OCI-LY7 (cell line): Measurements from ENCODE around the gene PEAK3. TPM values are rescaled to one million over a fixed set of nuclear protein-coding genes. Genes with fewer than 3 reads are reported as not detected.

Experiments
- BruUV-seq: library from RNA; stranded (reverse); fragments of 400-500 nt; replicated peaks from 2 replicates; lab custom pipeline; 2021; lab: Mats Ljungman, UMichigan
- CTCF ChIA-PET: fragments of 300-600 bp; sonication (Branson Sonifier 250); formaldehyde crosslinking; loops from one replicate; lab custom pipeline; 2022; ENCODE audit warnings: antibody characterized with exemption; ENCODE audit not compliant: unreplicated experiment; lab: Charles Lee
- POLR2A ChIA-PET: fragments of 300-600 bp; sonication (Branson Sonifier 250); formaldehyde crosslinking; loops from one replicate; lab custom pipeline; 2022; ENCODE audit warnings: antibody characterized with exemption; lab: Charles Lee
- DNase-seq: peaks from one replicate; pipeline ENCODE4 v3.0.0-alpha.2; 2015; ENCODE audit warnings: low spot score
- H2AFZ ChIP-seq: fragments of 200-600 bp; sonication (generic), shearing (Covaris generic); 2 replicates; pipeline ENCODE4 v1.6.1; 2014; ENCODE audit warnings: mild to moderate bottlenecking, antibody characterized with exemption, low read length, moderate library complexity
- H3K27ac ChIP-seq: fragments of 200-600 bp; sonication (generic); 2 replicates; pipeline ENCODE4 v1.5.1; 2014; ENCODE audit warnings: mixed run types, low read depth, mild to moderate bottlenecking, moderate library complexity, low read length, inconsistent platforms; ENCODE audit not compliant: poor library complexity, severe bottlenecking
- H3K36me3 ChIP-seq: fragments of 200-600 bp; sonication (generic); 2 replicates; pipeline ENCODE4 v1.6.1; 2014; ENCODE audit warnings: mild to moderate bottlenecking, antibody characterized with exemption, low read length, moderate library complexity, mixed read lengths; ENCODE audit not compliant: insufficient read depth
- H3K4me1 ChIP-seq: fragments of 200-600 bp; sonication (generic); 2 replicates; pipeline ENCODE4 v1.5.1; 2014; ENCODE audit warnings: mild to moderate bottlenecking, low read length; ENCODE audit not compliant: insufficient read depth, poor library complexity, severe bottlenecking
- H3K4me2 ChIP-seq: fragments of 200-600 bp; sonication (generic); 2 replicates; pipeline ENCODE4 v1.6.1; 2014; ENCODE audit warnings: mild to moderate bottlenecking, low read length
- H3K4me3 ChIP-seq: fragments of 200-600 bp; sonication (generic); 2 replicates; pipeline ENCODE4 v1.5.1; 2014; ENCODE audit warnings: mild to moderate bottlenecking, low read depth, low read length; ENCODE audit not compliant: poor library complexity, severe bottlenecking
- H3K79me2 ChIP-seq: fragments of 200-600 bp; sonication (generic); 2 replicates; pipeline ENCODE4 v1.6.1; 2016; ENCODE audit warnings: low read depth, mild to moderate bottlenecking, low read length, moderate library complexity, mixed read lengths; ENCODE audit not compliant: insufficient read depth
- H3K9me2 ChIP-seq: fragments of 200-600 bp; sonication (generic); 2 replicates; pipeline ENCODE4 v1.6.1; 2016; ENCODE audit warnings: mild to moderate bottlenecking, low read length, mixed read lengths; ENCODE audit not compliant: insufficient read depth
- H3K9me3 ChIP-seq: fragments of 200-600 bp; sonication (generic); 2 replicates; pipeline ENCODE4 v1.6.1; 2014; ENCODE audit warnings: mild to moderate bottlenecking, mixed run types, low read length, mixed read lengths
- H4K20me1 ChIP-seq: fragments of 200-600 bp; sonication (generic); 2 replicates; pipeline ENCODE4 v1.6.1; 2014; ENCODE audit warnings: mild to moderate bottlenecking, antibody characterized with exemption, low read length, moderate library complexity, mixed read lengths; ENCODE audit not compliant: insufficient read depth
- CTCF ChIP-seq: fragments of 200-600 bp; sonication (generic); conservative IDR thresholded peaks from 2 replicates; pipeline ENCODE4 v1.5.1; 2014; ENCODE audit warnings: mild to moderate bottlenecking, antibody characterized with exemption, low read length, moderate library complexity, mixed read lengths
- EZH2phosphoT487 ChIP-seq: fragments of 200-600 bp; sonication (generic); IDR thresholded peaks from 2 replicates; pipeline ENCODE4 v1.6.1; 2018; ENCODE audit warnings: low read depth, borderline replicate concordance, mild to moderate bottlenecking, mixed run types, antibody characterized with exemption, low read length, moderate library complexity, mixed read lengths
- intact Hi-C: fragments of 100-400 bp; cut with micrococcal nuclease; formaldehyde crosslinking; loops from one replicate; pipeline ENCODE4 v1.10.0; 2022; ENCODE audit not compliant: unreplicated experiment
- total RNA-seq, 2 experiments: library from RNA; depleted of rRNA in 1 of 2; stranded (reverse); fragments of >200 nt in 1 of 2; shearing (Covaris generic) in 1 of 2; gene quantifications; 2 replicates each; pipeline ENCODE4 v1.2.3, GENCODE V29; 2014 to 2022

The PEAK3 gene
- total RNA-seq, 2 experiments from 2014 or later: not detected

- H2AFZ ChIP-seq: no peak overlapping the region
- H4K20me1 ChIP-seq: no peaks in the 10 kb centered on the region
- H3K4me2 ChIP-seq: no peak overlapping the region
- TF ChIP-seq EZH2phosphoT487: no peak
- TF ChIP-seq CTCF: no peak
- no peak overlapping the region for H3K4me3 ChIP-seq
- peaks cover 37% of the 10 kb centered on the region for H3K36me3 ChIP-seq
- H3K9me2 ChIP-seq: no peaks in the 10 kb centered on the region
- ChIA-PET POLR2A (no interaction called here), CTCF (no interaction called here)
- intact Hi-C loops: no loop called here
- peaks cover 19% of the 10 kb centered on the region for H3K4me1 ChIP-seq
- DNase-seq: no peak
- no TSS peak for BruUV-seq
- H3K79me2 ChIP-seq: no peaks in the 10 kb centered on the region
- no peak overlapping the region for H3K27ac ChIP-seq
- H3K9me3 ChIP-seq: no peaks in the 10 kb centered on the region
Measured at GRCh38 chr19:2250766-2251105, 31.2 kb downstream of the PEAK3 start.

GRCh38 chr19:2249880-2250765 is 31.9 kb downstream of the PEAK3 start:
- H3K79me2 ChIP-seq: no peaks in the 10 kb centered on the region
- no peak for TF ChIP-seq EZH2phosphoT487
- TF ChIP-seq CTCF: no peak
- DNase-seq: no peak
- no peak overlapping the region for H3K4me2 ChIP-seq
- ChIA-PET POLR2A (interaction anchor here (0.9 kb wide), 1 partner anchor 9 kb away, joined by 3 read pairs; no protein-coding TSS in a partner anchor), CTCF (no interaction called here)
- peaks cover 43% of the 10 kb centered on the region for H3K36me3 ChIP-seq
- no peak overlapping the region for H3K27ac ChIP-seq
- H3K4me1 ChIP-seq: peaks cover 14% of the 10 kb centered on the region
- no peaks in the 10 kb centered on the region for H4K20me1 ChIP-seq
- H3K9me2 ChIP-seq: no peaks in the 10 kb centered on the region
- no TSS peak for BruUV-seq
- no peak overlapping the region for H2AFZ ChIP-seq
- intact Hi-C loops: no loop called here
- H3K4me3 ChIP-seq: no peak overlapping the region
- no peaks in the 10 kb centered on the region for H3K9me3 ChIP-seq
